Measurements from ENCODE around the gene OR51V1. TPM values are rescaled to one million over a fixed set of nuclear protein-coding genes. Genes with fewer than 3 reads are reported as not detected.

The OR51V1 gene
- total and polyA plus RNA-seq, 2 of the 13 experiments (the other 11 are each of a cell fraction or from before 2014, with no cell fraction given), result not detected

DNA sequence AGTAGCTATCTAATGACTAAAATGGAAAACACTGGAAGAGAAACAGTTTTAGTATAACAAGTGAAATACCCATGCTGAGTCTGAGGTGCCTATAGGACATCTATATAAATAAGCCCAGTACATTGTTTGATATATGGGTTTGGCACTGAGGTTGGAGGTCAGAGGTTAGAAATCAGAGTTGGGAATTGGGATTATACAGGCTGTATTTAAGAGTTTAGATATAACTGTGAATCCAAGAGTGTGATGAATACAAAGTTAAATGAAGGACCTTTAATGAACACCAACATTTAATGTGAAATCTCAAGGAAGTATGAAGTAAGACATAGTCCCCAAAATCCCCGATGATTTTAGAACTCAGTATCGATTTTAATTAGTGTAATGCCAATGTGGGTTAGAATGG is 36.9 kb upstream of the OR51V1 start:
- H3K4me3 ChIP-seq (replicated peaks in 1 of 3; ENCODE audit: insufficient read depth in 1 of 3, low read depth in 2 of 3, low read length in 3 of 3), result no peak overlapping the region
- WGBS (ENCODE audit: low lambda C conversion rate), result 3% methylated on average over 1 of the region's 2 CpGs
- H3K4me2 ChIP-seq (ENCODE audit: low read depth, low read length), result no peak overlapping the region
- no peaks in the 10 kb centered on the region for H3K9me3 ChIP-seq (ENCODE audit: low read length)
- no TSS peak for BruUV-seq (replicated peaks)
- H3K79me2 ChIP-seq (ENCODE audit: insufficient read depth, low read length), result no peaks in the 10 kb centered on the region
- H3K9ac ChIP-seq (ENCODE audit: insufficient read depth, low read depth, low read length), result no peak overlapping the region
- CTCF ChIA-PET (ENCODE audit: low intra/inter-chr PET ratio, low total read pairs), result no interaction called here
- intact Hi-C loops (cut with micrococcal nuclease; ENCODE audit: unreplicated experiment), result no loop called here
- H3K36me3 ChIP-seq (replicated peaks in 1 of 2; ENCODE audit: control insufficient read depth in 1 of 2, insufficient read depth in 2 of 2, low read length in 2 of 2), result no peaks in the 10 kb centered on the region
- ATAC-seq (no peak), FAIRE-seq (no peak), DNase-seq (ENCODE audit: low spot score) (no peak)
- POLR2A ChIA-PET, result no interaction called here
- H2AFZ ChIP-seq (ENCODE audit: low read length), result no peak overlapping the region
- in situ Hi-C loops (cut with HindIII; ENCODE audit: extremely low pct_ligation_motif_present, low pct_unique_long_range_greater_than_20kb), result no loop called here
- no peaks in the 10 kb centered on the region for H3K27me3 ChIP-seq (ENCODE audit: control insufficient read depth in 1 of 2, insufficient read depth in 2 of 2, low read length in 2 of 2)
- TF ChIP-seq ZKSCAN8 (CRISPR knock-in tag; IDR thresholded peaks at IDR 0.05; ENCODE audit: borderline replicate concordance) (no peak), ZNF724P (CRISPR knock-in tag; IDR thresholded peaks at IDR 0.05; ENCODE audit: borderline replicate concordance) (no peak)
- no peaks in the 10 kb centered on the region for H3K4me1 ChIP-seq (ENCODE audit: insufficient read depth, low read length)
- H4K20me1 ChIP-seq (ENCODE audit: insufficient read depth, low read length), result no peaks in the 10 kb centered on the region; the same call in 1 of the 2 replicates
- H3K27ac ChIP-seq (ENCODE audit: extremely low read length, insufficient read depth, low read length), result no peak overlapping the region

DNA sequence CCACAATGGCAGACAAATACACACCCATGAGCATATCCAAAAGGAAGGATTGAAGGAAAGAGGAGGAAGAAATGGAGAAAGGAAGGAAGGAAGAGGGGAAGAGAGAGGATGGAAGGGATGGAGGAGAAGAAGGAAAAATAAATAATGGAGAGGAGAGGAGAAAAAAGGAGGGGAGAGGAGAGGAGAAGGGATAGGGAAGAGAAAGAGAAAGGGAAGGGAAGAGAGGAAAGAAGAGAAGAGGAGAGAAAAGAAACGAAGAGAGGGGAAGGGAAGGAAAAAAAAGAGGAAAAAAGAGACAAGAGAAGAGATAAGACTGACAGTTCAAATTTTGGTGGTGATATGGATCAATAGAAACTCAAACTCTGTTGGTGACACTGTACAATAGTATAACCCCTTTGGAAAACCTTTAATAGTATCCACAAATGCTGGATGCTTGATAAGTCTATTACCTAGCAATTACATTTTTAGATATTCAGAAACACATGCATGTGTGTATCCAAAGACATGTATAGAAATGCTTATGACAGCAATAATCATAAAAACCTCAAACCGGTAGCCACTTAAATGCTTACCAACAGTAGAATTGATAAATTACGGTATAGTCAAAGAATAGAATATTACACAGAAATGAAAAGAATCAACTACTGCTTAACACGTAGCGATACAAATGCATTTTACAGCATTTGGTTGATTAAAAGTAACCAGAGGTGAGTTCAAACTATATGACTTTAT is 35.0 kb upstream of the OR51V1 start:
- ChIA-PET CTCF (ENCODE audit: low intra/inter-chr PET ratio, low total read pairs) (no interaction called here), POLR2A (no interaction called here)
- H3K4me3 ChIP-seq (replicated peaks in 1 of 3; ENCODE audit: insufficient read depth in 1 of 3, low read depth in 2 of 3, low read length in 3 of 3), result no peak overlapping the region
- no TSS peak for BruUV-seq (replicated peaks)
- no peak for ATAC-seq
- intact Hi-C loops (cut with micrococcal nuclease; ENCODE audit: unreplicated experiment), result no loop called here
- 5% methylated on average over 5 of the region's 5 CpGs for WGBS (ENCODE audit: low lambda C conversion rate)
- no peak for FAIRE-seq
- no peaks in the 10 kb centered on the region for H3K4me1 ChIP-seq (ENCODE audit: insufficient read depth, low read length)
- H3K9ac ChIP-seq (ENCODE audit: insufficient read depth, low read depth, low read length), result no peak overlapping the region
- no peak overlapping the region for H3K27ac ChIP-seq (ENCODE audit: extremely low read length, insufficient read depth, low read length)
- in situ Hi-C loops (cut with HindIII; ENCODE audit: extremely low pct_ligation_motif_present, low pct_unique_long_range_greater_than_20kb), result no loop called here
- no peak overlapping the region for H2AFZ ChIP-seq (ENCODE audit: low read length)
- DNase-seq (ENCODE audit: low spot score), result no peak
- H3K9me3 ChIP-seq (ENCODE audit: low read length), result no peaks in the 10 kb centered on the region
- no peaks in the 10 kb centered on the region for H3K27me3 ChIP-seq (ENCODE audit: control insufficient read depth in 1 of 2, insufficient read depth in 2 of 2, low read length in 2 of 2)
- no peak overlapping the region for H3K4me2 ChIP-seq (ENCODE audit: low read depth, low read length)
- TF ChIP-seq MAFK (conservative IDR thresholded peaks at IDR 0.05 in 1 of 2, IDR thresholded peaks at IDR 0.05 in 1 of 2; ENCODE audit: low read length in 2 of 2) (peak; percentile 45 to 78), MAFF (IDR thresholded peaks at IDR 0.05; ENCODE audit: low read depth, low read length) (peak; percentile 52; the same call in 1 of the 2 replicates), ELF4 (CRISPR knock-in tag; IDR thresholded peaks at IDR 0.05; ENCODE audit: borderline replicate concordance) (no peak), RARG (CRISPR knock-in tag; IDR thresholded peaks at IDR 0.05; ENCODE audit: low read depth) (no peak)
- H3K79me2 ChIP-seq (ENCODE audit: insufficient read depth, low read length), result no peaks in the 10 kb centered on the region
- H4K20me1 ChIP-seq (ENCODE audit: insufficient read depth, low read length), result no peaks in the 10 kb centered on the region; the same call in 1 of the 2 replicates
- H3K36me3 ChIP-seq (replicated peaks in 1 of 2; ENCODE audit: control insufficient read depth in 1 of 2, insufficient read depth in 2 of 2, low read length in 2 of 2), result no peaks in the 10 kb centered on the region

All from HepG2 (cell line).